GM18867 (cell line): ENCODE data around the gene GABRR3.

Experiments
- ATAC-seq: cut with Tn5 transposase; IDR thresholded peaks from one replicate; pipeline ENCODE4 v1.9.1; 2021; ENCODE audit warnings: mild to moderate bottlenecking, moderate library complexity; ENCODE audit not compliant: unreplicated experiment

GABRR3 gene

DNA sequence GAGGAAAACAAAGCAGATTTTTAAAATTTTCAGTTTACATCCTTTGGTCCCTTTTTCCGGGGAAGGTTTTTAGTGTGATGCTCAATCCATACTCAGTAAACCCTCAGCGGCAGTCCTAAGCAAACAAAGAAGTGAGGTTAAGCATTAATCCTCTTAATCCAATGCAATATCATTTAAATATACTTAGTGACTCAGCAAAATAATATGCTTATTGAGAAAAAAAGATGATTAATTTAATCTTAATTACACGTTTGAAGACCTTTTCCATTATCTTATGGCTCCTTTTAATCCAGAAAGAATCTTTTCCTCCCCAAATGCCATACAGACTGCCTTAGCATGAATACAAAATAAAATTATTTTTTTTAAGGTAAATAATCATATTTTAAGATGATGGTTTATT lies at the start of gene GABRR3:
Gene GABRR3, minus strand, starts transcription at position 108 of the 400 bp plus-strand sequence. CDS start 328 bp downstream, outside the sequence.
- no peak for ATAC-seq

GRCh38 chr3:98073486-98073885 lies 38.4 kb upstream of the GABRR3 start:
- ATAC-seq, result no peak

- ATAC-seq, result no peak
These were observed 35.7 kb upstream of the GABRR3 start for GRCh38 chr3:98070840-98071239.

- ATAC-seq, result no peak
These were observed 33.7 kb upstream of the GABRR3 start for GRCh38 chr3:98068824-98069223.

- no peak for ATAC-seq
These were observed 23.3 kb upstream of the GABRR3 start for GRCh38 chr3:98058244-98058960.

- ATAC-seq, result no peak
These were observed 22.5 kb upstream of the GABRR3 start for GRCh38 chr3:98057631-98058030.

- no peak for ATAC-seq
These were observed 20.9 kb upstream of the GABRR3 start for GRCh38 chr3:98056035-98056434.

DNA sequence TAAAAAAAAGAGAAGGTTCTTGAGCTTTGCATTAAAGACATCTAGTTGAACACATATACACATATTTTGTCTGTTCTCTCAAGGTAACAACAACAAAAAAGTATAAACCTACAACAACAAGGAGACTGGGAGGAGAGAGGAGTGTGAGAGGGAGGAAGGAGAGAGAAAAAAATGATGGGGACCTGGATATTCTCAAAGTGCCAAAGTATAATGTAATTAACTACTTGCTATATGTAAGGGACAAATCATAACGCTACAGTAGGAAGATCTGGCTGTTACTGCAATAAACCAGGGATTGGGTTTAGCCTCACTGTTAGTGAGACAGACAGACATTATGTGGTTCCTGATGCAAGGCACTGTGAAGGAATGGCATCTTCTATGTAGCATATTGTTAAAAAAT lies 14.2 kb upstream of the GABRR3 start:
- ATAC-seq, result no peak

DNA sequence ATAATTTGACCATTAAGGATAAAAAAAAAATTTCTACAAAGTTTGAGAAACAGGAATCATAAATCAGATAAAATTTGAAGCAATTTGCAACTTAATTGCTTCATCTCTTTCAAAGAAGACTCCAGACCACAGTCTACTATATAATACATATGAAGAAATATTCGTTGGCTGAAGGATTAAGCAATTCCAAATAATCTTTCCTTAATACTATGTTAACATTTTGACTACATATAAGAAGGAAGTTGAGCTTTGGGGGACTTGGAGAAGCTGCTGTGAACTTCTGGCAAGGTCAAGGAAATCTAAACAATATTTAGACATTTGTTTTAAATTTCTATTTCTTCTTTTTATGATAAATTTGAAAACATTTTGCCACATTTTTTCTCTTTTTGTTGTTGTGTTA lies 13.5 kb upstream of the GABRR3 start:
- ATAC-seq, result no peak

- no peak for ATAC-seq
These were observed 6.2 kb upstream of the GABRR3 start for GRCh38 chr3:98041350-98041749.

GRCh38 chr3:98039322-98040024 lies 4.4 kb upstream of the GABRR3 start:
- ATAC-seq, result peak; percentile 92

DNA sequence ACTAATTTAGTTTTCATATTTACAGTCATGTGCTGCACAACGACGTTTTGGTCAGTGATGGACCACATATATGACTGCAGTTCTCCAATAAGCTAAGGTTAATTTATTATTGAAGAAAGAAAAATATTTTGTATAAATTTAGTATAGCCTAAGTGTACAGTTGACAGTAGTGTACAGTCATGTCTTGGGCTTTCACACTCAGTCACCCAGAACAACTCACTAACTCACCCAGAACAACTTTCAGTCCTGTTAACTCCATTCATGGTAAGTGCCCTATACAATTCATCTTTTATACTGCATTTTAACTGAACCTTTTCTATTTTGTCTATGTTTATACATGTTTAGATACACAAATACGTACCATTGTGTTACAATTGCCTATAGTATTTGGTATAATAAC lies 3.8 kb upstream of the GABRR3 start:
- ATAC-seq, result peak; percentile 16

GRCh38 chr3:98038286-98038685 lies 3.2 kb upstream of the GABRR3 start:
- ATAC-seq, result no peak

DNA sequence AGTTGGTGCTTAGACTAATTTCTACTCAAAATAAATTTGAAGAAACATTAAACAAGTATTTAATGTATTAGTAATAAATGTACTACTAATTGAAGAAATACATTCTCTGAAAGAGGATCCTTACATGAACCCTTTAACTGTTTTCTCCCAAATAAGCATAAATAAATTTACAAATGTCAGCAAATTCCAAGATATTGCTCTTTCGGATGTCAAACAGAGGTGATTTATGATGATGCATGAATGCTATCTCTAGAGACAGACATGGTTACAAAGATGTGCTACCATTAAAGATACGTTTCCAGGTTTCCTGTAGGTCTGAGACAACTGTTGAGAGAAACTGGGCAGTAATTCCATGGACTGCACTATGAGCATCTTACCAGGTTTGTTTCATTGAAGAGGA lies 629 bp downstream of the GABRR3 start:
- no peak for ATAC-seq

DNA sequence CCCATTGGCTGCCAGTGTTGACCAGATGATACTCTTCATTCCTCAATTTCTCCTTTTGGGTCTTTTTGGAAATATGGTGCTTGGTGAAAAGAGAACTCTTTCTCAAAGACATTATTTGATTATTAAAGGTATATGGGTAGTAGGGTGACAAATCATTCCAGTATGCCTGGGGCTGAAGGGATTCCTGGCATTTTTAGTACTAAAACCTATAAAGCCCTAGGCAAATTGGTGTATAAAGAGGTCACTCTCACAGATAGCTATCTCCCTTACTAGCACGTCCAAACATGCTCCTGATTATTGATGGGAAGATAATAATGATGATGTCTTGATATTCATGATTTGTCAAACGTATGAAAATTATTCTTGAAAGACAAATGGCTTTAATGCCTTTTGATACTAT lies 1.1 kb downstream of the GABRR3 start:
- ATAC-seq, result no peak

GRCh38 chr3:98032904-98033303 lies 2.2 kb downstream of the GABRR3 start:
- no peak for ATAC-seq

DNA sequence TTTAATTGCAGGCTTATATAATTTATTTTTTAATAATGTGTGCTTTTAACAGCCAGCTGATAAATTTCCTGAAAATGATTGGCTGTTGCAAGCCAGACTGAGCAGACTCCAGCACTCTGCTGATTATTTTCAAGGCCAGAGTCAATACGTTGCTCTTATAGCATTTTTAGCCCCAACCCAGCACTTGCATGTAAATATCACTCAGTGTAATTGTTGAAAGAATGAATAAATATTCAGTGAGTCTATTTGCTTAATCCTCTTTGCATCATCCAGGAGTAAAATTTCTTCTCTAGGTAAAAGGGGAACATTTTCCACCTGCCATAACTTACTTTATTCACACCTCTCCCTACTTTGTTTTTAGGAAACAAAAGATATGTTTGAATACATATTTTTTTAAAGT lies 2.9 kb downstream of the GABRR3 start:
- ATAC-seq, result no peak

- no peak for ATAC-seq
These were observed 6.0 kb downstream of the GABRR3 start for GRCh38 chr3:98029083-98029482.

- ATAC-seq, result peak; percentile 16
These were observed 8.0 kb downstream of the GABRR3 start for GRCh38 chr3:98027085-98027446.

- peak; percentile 43 for ATAC-seq
These were observed 8.6 kb downstream of the GABRR3 start for GRCh38 chr3:98026425-98027084.

DNA sequence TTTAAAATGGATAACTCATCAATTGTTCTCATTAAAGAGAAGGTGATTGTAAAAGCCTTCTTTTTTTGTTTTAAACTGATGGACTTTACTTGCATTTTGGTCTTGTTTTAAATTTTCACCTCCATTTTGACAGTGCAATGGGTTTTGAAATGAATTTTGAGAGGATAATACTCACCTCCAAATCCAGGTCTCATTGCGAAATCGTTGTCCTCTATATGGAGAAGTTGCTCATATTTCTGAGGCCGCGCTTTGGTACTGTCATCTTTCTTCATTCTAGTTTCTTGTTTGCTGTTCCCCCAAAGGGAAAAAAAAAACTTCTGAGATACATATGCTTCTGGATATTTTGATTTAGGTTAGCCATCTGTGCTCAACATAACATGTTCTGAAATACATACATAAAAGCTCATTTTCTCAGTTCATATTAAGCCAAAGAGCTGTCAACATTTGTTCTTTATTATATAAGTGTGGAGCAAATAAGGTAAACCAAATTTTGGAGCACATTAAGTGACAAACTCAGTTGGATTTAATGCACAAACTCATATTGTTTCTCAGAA lies 9.6 kb downstream of the GABRR3 start:
- ATAC-seq, result no peak
